ENCODE results near the gene MEGF10.
A peak's percentile ranks its signal among the peaks of the same experiment; 100 is the strongest.
"Not testable (repeated sequence)": the region's sequence is repeated elsewhere in the genome, so short reads cannot be mapped to it uniquely, and the experiment has no call there.

The MEGF10 gene

DNA sequence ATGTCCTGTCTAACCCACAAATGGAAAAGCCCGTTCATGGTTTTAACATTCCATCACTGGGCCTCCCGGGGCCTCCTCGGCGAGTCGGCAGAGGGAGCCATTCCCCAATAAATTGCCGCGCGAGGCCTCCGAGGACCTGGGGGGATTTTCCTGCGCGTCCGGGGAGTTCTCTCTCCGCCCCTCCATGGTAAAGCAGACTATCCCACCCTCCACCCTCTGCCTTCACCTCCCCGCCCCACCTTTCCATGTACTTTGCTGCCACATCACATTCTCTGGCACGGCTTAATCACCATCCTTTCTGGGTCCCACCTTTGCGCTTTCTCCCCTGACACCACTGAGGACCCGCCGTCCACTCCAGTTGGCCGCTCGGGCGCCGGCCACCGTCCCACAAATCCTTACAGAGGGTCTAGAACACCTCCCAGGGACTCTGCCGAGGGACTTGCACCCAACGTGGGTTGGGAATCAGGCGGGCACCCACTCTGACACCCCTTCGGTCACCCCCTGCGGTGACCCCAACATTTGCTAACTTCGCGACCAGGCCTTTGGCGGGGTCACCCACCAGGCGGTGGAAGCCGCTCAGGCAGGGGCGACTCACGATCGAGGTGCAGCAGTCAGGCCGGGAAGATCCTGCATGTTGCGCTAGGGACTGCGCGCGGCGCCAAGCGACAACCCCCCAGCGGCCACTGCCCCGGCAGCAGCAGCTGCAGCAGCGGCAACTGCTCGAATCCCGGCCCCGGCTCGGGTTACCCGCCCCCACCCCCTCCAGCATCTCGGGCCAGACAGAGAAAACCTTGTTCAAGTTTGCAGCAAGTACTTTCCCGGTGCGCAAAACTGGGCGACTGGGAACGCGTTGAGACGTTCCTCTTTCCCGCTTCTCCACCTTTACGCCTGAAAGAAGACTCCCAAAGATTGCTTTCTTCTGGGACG is at the start of gene MEGF10:
Gene MEGF10, plus strand, starts transcription at position 778 of the 927 bp plus-strand sequence. CDS start 40,513 bp downstream, outside the sequence.
- peak; percentile 36 for DNase-seq

DNA sequence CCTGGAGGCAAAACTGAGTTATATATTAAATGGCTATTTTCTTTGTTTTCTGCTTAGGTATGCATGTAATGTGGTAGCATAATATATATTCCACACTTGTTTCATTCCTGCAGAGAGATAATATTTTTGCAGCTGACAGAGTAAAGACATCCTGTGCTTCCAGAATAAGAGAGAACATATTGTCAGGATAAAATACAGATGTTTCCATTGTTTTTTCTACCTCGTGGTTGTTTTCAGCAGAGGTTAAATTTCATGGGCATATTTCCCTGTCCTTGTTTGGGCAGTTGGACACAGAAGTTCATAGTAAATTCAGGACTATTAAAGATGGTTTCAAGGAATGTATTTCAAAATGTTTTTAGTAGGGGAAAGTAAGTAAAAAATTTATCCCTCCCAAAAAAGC is 47.6 kb upstream of the MEGF10 start:
- DNase-seq: no peak

DNA sequence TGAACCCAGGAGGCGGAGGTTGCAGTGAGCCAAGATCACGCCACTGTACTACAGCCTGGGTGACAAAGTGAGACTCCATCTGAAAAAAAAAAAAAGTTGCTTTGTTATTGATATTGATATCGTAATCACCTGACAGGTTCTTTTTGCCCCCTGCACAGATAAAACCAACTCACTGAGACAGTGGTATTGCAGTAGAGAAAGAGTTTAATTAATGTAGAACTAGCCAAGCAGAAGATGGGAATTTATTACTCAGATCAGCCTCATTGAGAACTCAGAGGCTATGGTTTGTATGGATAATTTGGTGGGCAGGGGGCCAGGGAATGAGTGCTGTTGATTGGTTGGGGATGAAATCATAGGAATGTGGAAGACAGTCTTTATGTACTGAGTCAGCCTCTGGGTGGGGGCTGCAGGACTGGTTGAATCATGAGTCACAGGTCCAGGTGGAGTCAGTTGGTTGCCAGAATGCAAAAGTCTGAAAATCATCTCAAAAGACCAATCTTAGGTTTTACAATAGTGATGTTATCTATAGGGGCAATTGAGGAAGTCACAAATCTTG is 35.8 kb upstream of the MEGF10 start:
- DNase-seq: no peak

- no peak for DNase-seq
Measured at GRCh38 chr5:127256886-127257597, 33.6 kb upstream of the MEGF10 start.

- no peak for DNase-seq
Measured at GRCh38 chr5:127260686-127261085, 29.9 kb upstream of the MEGF10 start.

GRCh38 chr5:127265473-127265872 is 25.1 kb upstream of the MEGF10 start:
- DNase-seq: not testable (repeated sequence)

DNA sequence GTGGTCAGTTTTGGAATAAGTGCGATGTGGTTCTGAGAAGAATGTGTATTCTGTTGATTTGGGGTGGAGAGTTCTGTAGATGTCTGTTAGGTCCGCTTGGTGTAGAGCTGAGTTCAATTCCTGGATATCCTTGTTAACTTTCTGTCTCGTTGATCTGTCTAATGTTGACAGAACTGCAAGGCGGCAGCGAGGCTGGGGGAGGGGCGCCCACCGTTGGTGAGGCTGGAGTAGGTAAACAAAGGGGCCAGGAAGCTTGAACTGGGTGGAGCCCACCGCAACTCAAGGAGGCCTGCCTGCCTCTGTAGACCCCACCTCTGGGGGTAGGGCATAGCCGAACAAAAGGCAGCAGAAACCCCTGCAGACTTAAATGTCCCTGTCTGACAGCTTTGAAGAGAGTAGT is 22.3 kb upstream of the MEGF10 start:
- not testable (repeated sequence) for DNase-seq

DNA sequence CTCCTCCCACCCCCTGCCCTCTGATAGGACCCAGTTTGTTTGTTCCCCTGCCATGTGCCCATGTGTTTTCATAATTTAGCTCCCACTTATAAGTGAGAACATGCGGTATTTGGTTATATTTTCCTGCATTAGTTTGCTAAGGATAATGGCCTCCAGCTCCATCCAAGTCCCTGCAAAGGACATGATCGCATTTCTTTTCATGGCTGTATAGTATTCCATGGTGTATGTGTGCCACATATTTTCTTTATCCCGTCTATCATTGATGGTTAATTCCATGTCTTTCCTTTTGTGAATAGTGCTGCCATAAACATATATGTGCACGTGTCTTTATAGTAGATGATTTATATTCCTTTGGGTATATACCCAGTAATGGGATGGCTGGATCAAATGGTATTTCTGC is 19.9 kb upstream of the MEGF10 start:
- DNase-seq: not testable (repeated sequence)

DNA sequence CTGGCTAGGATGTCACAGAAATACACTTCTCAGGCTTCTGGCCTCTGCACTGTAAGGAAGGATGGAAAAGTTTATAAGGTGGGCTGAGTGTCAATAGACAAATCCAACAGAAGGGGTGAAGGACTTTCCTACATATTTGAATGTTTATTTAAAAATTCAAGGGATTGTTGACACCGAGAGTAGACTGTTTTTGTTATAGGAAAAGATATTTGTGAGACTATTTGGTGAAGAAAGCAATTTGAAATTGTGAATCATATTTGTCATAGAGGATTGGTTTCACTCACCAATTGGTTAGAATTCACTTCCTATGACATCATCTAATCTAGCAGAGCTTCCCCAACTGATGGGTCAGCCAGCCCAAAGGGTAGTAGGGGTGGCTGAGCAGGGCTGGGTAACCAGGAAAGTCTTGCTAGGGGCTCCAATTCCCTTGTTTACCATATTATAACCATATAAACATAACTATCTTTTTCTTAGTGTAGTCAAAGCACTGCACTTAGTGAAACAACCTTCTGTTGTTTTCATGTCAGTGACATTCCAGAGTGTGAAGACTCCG is 14.9 kb upstream of the MEGF10 start:
- no peak for DNase-seq

DNA sequence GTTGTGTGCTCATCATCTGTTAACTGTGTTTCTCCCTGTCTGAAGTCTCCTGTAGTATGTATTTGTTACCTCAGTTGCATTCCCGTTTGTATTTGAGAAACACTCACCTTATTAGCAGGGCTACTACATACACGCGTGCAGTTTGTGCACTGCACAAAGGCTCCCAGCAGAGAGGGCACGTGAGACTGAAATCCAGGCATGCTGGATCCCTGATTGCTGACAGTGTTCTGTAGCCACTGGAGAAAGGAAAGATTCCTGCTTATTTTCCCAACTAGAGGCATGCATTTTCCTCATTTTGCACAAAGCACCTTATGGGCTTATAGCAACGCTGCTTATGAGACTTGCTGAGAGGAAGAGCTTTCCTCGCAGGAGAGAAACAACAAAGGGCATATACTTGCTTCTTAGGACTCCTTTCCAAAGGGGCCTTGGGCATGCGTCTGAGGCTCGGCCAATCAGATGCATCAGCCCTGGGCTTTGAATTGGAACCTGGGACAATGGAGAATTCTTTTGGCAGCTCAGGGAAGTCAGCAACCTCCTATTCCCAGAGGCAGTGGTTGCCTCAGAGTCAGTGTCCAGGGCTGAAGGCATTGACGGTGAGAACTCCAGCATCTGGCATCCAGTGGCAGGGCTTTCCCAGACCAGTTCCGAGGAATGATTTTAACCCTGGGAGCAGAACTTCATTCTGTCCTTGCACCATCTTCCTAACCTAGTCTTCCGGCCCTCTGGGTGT is 9.9 kb upstream of the MEGF10 start:
- no peak for DNase-seq

- no peak for DNase-seq
Measured at GRCh38 chr5:127281609-127282008, 9.0 kb upstream of the MEGF10 start.

GRCh38 chr5:127288676-127289075 is 1.9 kb upstream of the MEGF10 start:
- DNase-seq: no peak

DNA sequence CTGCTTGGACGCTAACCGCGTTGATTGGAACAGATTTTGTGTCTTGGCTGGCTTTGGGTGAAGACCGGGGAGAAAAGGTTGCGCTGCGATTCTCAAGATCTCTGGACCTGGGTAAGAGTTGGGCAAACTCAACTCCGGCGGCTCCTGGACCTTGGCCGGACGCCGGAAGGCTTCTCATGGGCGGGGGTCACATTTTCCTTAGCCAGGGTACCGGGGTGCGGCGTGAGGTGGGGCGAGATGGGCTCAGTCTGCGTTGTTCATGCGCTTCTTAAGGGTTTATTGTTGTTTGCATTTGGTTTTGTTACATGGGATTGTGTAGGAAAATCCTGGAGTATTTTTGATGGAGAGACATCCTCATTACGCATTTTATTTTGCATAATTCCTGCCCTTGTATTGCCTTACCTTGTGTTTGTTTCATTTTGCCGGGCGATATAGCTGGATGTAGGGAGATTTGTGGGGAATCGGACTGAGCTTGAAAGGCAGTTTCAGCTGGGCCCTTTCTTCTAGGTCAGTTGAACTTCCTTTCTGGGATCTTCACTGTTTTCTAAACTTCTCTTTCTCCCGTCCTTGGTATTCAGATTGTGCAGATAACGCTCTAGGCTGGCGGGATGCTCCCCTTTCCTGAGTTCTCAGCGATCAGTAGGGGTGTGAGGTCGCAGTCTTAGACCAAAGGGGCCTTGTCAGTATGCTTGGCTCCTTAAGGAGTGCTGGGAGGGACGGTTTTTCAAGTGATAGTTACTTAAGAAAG is 524 bp downstream of the MEGF10 start:
- DNase-seq: no peak

GRCh38 chr5:127292030-127292735 is 1.6 kb downstream of the MEGF10 start:
- no peak for DNase-seq

- no peak for DNase-seq
Measured at GRCh38 chr5:127293373-127293772, 2.8 kb downstream of the MEGF10 start.

GRCh38 chr5:127294829-127295228 is 4.2 kb downstream of the MEGF10 start:
- DNase-seq: no peak

GRCh38 chr5:127295454-127295853 is 4.9 kb downstream of the MEGF10 start:
- DNase-seq: no peak

- DNase-seq: no peak
Measured at GRCh38 chr5:127296321-127296720, 5.7 kb downstream of the MEGF10 start.

GRCh38 chr5:127296894-127297293 is 6.3 kb downstream of the MEGF10 start:
- not testable (repeated sequence) for DNase-seq

DNA sequence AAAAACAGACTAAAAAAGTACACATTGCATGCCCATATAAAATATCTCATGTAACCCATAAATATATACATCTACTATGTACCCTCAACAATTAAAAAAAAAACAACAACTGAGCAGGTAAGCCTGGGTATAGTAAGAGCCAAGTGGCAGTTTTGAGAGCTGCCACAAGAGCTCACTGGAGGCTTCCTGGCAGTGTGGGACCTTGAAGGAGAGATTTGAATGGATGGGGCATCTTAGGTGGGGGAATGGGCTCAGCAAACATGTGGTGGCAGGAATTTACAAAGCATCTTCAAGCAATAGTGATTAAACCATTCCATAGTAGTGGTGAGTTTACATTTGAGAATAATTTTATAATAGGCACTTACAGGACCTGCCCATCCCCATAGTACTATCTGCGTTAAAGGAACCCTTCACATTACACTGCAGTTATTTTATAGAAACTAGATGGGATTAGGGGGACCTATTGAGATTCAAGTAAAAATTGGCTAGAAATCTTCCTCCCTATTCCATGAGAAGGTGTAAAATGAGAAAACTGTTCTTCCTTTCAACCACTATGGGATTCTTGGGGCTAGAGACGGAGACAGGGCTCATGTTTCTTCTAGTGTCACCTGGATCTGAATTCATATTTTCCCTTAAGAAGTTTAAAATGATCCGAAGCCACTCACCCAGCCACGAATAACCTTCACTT is 6.9 kb downstream of the MEGF10 start:
- DNase-seq: no peak

GRCh38 chr5:127298036-127298429 is 7.4 kb downstream of the MEGF10 start:
- DNase-seq: no peak

Measured in activated CD4-positive, alpha-beta T cell treated with anti-CD3 and anti-CD28 coated beads for 48 hours (primary cell).